Smooth muscle cell of the brain vasculature (primary cell): ENCODE data around the gene TMED7.

ENCODE experiments used
- DNase-seq: peaks from one replicate; pipeline ENCODE4 v3.0.0-alpha.2; 2012; ENCODE audit warnings: low read depth, low spot score

Gene TMED7

DNA sequence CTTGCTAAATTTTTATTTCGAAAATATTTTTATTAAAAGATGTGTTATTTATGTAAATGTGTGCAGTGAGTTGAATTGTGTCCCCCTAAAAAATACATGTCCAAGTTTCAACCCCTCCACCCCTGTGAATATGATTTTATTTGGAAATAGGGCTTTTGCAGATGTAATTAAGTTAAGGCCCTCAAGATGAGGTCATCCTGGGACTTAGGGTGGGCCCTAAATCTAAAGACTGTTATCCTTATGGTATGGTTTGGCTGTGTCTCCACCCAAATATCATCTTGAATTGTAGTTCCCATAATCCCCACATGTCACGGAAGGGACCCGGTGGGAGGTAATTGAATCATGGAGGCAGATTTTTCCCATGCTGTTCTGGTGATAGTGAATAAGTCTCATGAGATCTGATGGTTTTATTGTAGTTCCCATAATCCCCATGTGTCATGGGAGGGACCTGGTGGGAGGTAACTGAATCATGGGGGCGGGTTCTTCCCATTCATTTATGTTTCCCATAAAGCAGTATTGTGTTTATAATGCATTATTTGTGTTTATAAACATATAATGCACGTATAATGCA is 1.5 kb upstream of the TMED7 start:
- DNase-seq, result no peak

DNA sequence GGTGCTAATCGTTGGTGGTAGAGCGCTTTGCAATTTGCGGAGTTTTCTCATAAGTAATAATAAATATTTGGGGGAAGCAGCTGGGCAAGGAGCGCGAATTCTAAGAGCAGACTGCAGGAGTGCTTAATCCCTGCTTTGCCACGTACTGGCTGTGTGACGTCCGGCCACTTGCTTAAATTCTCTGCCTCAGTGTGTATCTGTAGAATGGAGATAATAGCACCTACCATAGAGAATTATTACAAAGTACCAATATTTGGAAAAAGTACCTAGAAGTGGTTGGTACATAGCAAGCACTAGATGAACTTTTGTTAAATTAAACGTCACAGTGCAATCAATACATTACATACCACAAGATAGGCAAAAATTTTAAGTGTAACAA is 598 bp upstream of the TMED7 start:
- no peak for DNase-seq

DNA sequence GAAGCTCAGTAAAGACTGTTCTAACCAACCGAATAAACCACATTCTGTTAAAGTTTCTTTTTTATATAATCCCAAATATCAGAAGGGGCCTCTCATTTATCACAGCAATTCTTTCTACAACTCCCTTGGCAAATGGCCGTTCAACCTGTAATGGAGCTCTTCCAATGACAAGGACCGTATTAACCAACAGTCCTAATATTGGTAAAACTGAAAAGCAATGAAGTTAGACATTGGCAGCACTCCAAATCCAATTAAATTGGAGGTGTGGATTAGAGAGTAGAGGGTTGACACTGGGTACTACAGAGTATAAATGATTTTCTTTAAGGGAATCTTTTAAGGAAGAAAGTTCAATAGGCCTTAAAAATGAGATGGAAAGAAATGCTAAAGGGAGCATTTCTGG is 842 bp downstream of the TMED7 start:
- no peak for DNase-seq

DNA sequence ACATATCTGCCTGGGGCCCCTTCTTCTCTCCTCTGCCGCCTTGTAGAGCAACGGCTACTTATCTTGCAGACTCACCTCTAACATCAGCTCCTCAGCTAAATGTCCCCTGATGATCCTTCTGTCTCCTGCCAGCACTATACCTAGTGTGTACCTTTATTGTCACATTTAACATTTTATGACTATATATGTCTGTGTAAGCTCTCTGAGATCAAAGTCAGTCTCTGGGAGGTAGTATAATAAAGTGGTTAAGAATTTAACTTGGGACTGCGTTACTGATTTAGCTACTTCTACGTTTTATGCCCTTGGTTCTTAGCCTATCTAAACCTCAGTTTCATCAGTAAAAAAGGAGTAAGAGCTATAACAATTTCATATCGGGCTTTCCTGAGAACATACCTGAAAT is 2.2 kb downstream of the TMED7 start:
- DNase-seq, result no peak

- DNase-seq, result no peak
Measured at GRCh38 chr5:115621365-115621900, 4.4 kb downstream of the TMED7 start.

GRCh38 chr5:115616892-115617291 is 8.9 kb downstream of the TMED7 start:
- DNase-seq, result no peak

- DNase-seq, result no peak
Measured at GRCh38 chr5:115616472-115616871, 9.4 kb downstream of the TMED7 start.

- DNase-seq, result no peak
Measured at GRCh38 chr5:115611873-115612272, 14.0 kb downstream of the TMED7 start.

GRCh38 chr5:115607935-115608334 is 17.9 kb downstream of the TMED7 start:
- no peak for DNase-seq

- no peak for DNase-seq
Measured at GRCh38 chr5:115605436-115605835, 20.4 kb downstream of the TMED7 start.

GRCh38 chr5:115602591-115603125 is 23.2 kb downstream of the TMED7 start:
- DNase-seq, result no peak

GRCh38 chr5:115601701-115602590 is 23.9 kb downstream of the TMED7 start, which contains the start of gene TICAM2:
TICAM2 (minus strand) TSS chr5:115602479; CDS start chr5:115581256, 21,223 bp downstream.
- no peak for DNase-seq

DNA sequence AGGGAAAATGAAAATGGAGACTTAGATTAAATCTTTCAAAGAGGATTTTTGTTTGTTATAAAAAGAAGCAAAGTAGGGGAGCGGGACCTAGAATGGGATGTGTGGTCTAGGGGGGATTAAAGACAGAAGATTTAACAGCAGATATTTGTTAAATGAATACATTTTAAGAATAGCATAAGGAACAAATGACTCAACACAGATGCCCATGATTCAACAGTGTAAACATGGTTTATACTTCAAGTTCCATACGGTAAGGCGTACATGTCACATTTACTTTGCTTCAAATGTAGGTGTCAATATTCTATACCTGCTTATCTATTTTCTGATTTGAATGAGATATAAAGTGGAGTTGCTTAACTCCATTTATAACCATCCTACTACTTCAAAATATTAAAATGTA is 25.1 kb downstream of the TMED7 start:
- no peak for DNase-seq

DNA sequence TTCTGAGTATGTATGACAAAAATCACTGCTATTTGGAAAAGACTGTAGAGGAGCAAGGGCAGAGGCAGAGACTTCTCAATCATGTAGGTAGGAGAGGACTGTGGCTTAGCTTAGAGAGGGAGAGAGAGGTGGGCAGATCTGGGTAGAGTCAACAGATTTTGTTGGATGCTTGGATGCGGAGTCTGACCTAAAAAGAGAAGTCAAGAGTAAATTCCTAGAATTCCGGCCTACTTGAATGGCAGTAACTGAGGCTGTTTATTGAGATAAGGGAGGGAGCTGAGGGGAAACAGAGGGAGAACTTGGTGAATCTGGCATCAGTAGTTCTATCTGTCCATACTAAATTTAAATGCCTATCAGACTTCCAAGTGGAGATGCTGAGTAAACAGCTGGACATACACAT is 25.9 kb downstream of the TMED7 start:
- DNase-seq, result no peak

DNA sequence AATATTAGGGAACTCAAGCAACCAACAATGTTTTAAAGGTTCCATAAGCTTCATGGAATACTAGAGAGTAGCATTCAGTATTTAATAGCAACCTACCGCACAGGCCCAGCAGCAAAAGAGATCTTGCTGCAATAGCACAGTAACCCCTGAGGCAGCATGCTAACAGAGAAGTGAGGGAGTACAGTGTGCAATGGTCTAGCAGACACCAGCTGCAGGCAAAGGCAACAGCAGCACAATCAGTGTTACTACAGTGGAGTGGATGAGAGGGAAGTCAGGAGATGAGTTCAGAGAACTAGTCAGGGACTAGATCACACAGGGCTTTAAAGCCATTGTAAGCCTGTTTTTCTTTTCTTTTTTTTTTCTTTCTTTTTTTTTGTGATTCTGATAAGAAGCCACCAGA is 26.3 kb downstream of the TMED7 start:
- no peak for DNase-seq

DNA sequence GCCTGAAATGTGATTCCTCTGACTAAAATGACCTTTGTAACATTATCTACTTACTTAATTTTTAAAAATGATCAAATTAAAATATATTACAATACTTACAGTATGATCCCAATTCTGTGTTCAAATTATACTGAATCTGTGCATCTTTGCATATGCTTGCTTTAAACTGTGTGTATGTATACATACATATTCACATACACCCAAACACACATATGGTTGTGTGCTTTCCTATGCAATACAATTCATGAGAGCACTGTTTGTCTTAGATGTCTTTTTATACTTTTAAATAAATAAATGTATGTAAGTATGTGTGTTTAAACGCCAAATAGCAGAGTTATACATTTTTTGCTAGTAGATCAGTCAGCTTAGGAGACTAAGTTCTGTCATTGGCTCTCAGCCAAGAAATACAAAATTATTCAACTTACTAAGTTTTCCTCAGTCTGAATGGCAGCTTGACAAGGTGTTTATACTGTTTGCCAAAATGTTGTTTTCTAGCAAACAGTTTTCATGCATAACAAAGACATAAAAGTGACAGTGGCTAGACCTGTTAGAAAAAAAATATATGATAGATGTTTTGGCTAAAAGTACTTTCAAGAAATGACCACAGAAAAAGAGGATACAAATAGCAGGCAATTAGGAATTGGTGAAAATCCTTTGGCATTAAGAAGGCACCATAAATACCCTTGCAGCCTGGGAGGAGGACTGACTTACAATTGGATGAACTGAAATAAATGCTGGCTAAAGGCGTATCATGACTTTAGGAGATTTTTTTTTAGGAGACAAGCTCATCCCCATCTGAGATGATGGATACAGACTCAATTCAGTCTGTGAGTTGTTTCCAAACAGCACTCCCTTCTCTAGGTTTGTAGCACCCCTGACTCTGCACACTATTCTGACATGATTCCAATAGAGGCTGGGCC is 31.4 kb downstream of the TMED7 start:
- no peak for DNase-seq

DNA sequence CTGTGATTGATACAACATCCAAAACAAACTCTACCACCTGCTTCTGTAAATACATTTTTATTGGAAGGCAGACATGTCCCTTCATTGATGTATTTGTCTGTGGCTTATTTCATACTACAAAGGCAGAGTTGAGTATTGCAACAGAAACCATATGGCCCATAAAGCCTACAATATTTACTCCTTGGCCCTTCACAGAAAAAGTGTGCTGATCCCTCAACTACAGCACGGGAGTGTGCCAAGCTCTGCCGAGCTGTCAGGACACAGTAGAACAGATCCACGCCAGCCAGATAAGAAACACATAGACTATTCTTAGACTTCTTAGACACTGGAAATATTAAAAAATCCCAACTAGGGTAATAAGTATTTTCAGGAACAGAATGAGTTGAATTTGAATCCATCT is 36.8 kb downstream of the TMED7 start:
- DNase-seq, result no peak

DNA sequence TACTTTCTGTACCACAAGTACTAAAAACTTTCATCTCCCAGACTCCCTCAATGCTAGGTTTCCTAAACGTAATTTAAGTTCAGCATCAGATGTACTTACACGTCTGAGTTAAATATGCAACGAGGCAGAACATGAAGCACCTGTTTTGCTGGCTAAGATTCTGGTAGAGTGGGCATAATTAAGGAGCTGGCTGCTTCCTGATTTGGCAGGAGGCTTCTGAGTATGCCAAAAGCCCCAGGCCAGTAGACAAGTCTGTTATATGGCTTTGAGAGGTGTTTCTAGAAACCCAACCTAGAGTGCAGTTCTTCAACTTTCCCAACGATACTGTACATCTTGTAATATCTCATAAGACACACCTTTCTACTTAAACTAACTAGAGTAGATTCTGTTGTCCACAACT is 37.2 kb downstream of the TMED7 start:
- no peak for DNase-seq

GRCh38 chr5:115586525-115587146 is 39.2 kb downstream of the TMED7 start:
- no peak for DNase-seq

GRCh38 chr5:115585265-115585664 is 40.6 kb downstream of the TMED7 start:
- no peak for DNase-seq

GRCh38 chr5:115584501-115584900 is 41.3 kb downstream of the TMED7 start:
- DNase-seq, result no peak
